Cardiac muscle cell (in vitro differentiated cells and primary cell): Measurements from ENCODE around the gene CLEC4F. TPM values are rescaled to one million over a fixed set of nuclear protein-coding genes. Genes with fewer than 3 reads are reported as not detected.

Experiments
- DNase-seq, 2 donors: peaks; one replicate each; pipeline versions ENCODE4 v3.0.0 to v3.0.0-alpha.2; 2010 to 2017; ENCODE audit warnings: low read depth in 1 of 2, low spot score in 1 of 2
- H3K27ac ChIP-seq: fragments of 200-600 bp; sonication (generic); 2 replicates; pipeline ENCODE4 v1.5.1; 2016
- H3K27me3 ChIP-seq: fragments of 200-600 bp; sonication (generic); 2 replicates; pipeline ENCODE4 v1.6.0; 2016; ENCODE audit warnings: control low read depth
- H3K36me3 ChIP-seq: fragments of 200-600 bp; sonication (generic); 2 replicates; pipeline ENCODE4 v1.5.1; 2016; ENCODE audit warnings: control low read depth
- H3K4me1 ChIP-seq: fragments of 200-600 bp; sonication (generic); 2 replicates; pipeline ENCODE4 v1.8.1; 2017; ENCODE audit warnings: low read depth, mild to moderate bottlenecking, mixed run types
- H3K4me3 ChIP-seq: fragments of 200-600 bp; sonication (generic); 2 replicates; pipeline ENCODE4 v1.5.1; 2016; ENCODE audit warnings: mild to moderate bottlenecking
- H3K9me3 ChIP-seq: fragments of 200-600 bp; sonication (generic); 2 replicates; pipeline ENCODE4 v1.5.1; 2017; ENCODE audit warnings: low read depth, mild to moderate bottlenecking, control low read depth
- CTCF ChIP-seq: IDR thresholded peaks from 2 replicates; pipeline ENCODE4 v1.5.1; 2012; ENCODE audit warnings: low read depth, mild to moderate bottlenecking, low read length
- polyA plus RNA-seq: library from polyadenylated mRNA; unstranded; fragments of >200 nt; fragmentation: Nextera tagmentation; extraction: Ambion mirVana; gene quantifications from 2 replicates; pipeline ENCODE4 v1.2.1, GENCODE V29; 2016
- total RNA-seq: library from RNA; depleted of rRNA; stranded (reverse); fragments of >200 nt; gene quantifications from 2 replicates; pipeline ENCODE4 v1.2.3, GENCODE V29; 2016

The CLEC4F gene
- total and polyA plus RNA-seq, 2 experiments from 2014 or later: not detected

- DNase-seq: no peak
- Histone ChIP-seq H3K9me3 (no peaks in the 10 kb centered on the region), H3K4me1 (peaks cover 4% of the 10 kb centered on the region), H3K4me3 (no peak overlapping the region), H3K36me3 (no peaks in the 10 kb centered on the region), H3K27me3 (peaks cover 19% of the 10 kb centered on the region), H3K27ac (no peak overlapping the region)
- TF ChIP-seq CTCF: no peak
Observed at GRCh38 chr2:70768590-70769085, 51.8 kb downstream of the CLEC4F start.

GRCh38 chr2:70767699-70768589 is 52.5 kb downstream of the CLEC4F start, which contains the start of gene ADD2:
TSS of gene ADD2 (minus strand) at chr2:70768200. CDS start at chr2:70706408, 61,792 bp downstream.
- H3K36me3 ChIP-seq: no peaks in the 10 kb centered on the region
- DNase-seq: peak; percentile 42 to 83
- H3K4me3 ChIP-seq: peak within 1 kb of the TSS; percentile 56
- no peaks in the 10 kb centered on the region for H3K9me3 ChIP-seq
- H3K27ac ChIP-seq: no peak within 1 kb of the TSS
- peak; percentile 35 for TF ChIP-seq CTCF
- H3K4me1 ChIP-seq: peaks cover 4% of the 10 kb centered on the region
- H3K27me3 ChIP-seq: peaks cover 19% of the 10 kb centered on the region

- peak overlapping the region; percentile 56 for H3K4me3 ChIP-seq
- peak in 1 of 2 donors; percentile 47 for DNase-seq
- no peaks in the 10 kb centered on the region for H3K36me3 ChIP-seq
- peaks cover 19% of the 10 kb centered on the region for H3K27me3 ChIP-seq
- no peak for TF ChIP-seq CTCF
- no peaks in the 10 kb centered on the region for H3K9me3 ChIP-seq
- no peak overlapping the region for H3K27ac ChIP-seq
- H3K4me1 ChIP-seq: peaks cover 4% of the 10 kb centered on the region
Observed at GRCh38 chr2:70767079-70767698, 53.2 kb downstream of the CLEC4F start.

- Histone ChIP-seq H3K27me3 (peaks cover 19% of the 10 kb centered on the region), H3K9me3 (no peaks in the 10 kb centered on the region), H3K4me1 (peaks cover 4% of the 10 kb centered on the region), H3K4me3 (peak overlapping the region; percentile 56), H3K36me3 (no peaks in the 10 kb centered on the region), H3K27ac (no peak overlapping the region)
- no peak for TF ChIP-seq CTCF
- DNase-seq: no peak
Observed at GRCh38 chr2:70766357-70767078, 53.9 kb downstream of the CLEC4F start.

GRCh38 chr2:70765507-70765906 is 54.9 kb downstream of the CLEC4F start:
- TF ChIP-seq CTCF: no peak
- Histone ChIP-seq H3K27me3 (peaks cover 19% of the 10 kb centered on the region), H3K4me1 (peaks cover 4% of the 10 kb centered on the region), H3K27ac (no peak overlapping the region), H3K9me3 (no peaks in the 10 kb centered on the region), H3K36me3 (no peaks in the 10 kb centered on the region), H3K4me3 (no peak overlapping the region)
- no peak for DNase-seq
